Ovary (tissue), 3 donors: ENCODE measurements around the gene CHST9.

ENCODE experiments used
- CTCF ChIP-seq, 3 donors: fragments of 450-650 bp in 2 of 3; fragments of 200-600 bp in 1 of 3; IDR thresholded peaks; one replicate each; pipeline versions ENCODE4 v1.5.1 to v1.8.0; 2016 to 2022; ENCODE audit warnings: antibody characterized with exemption in 3 of 3, mild to moderate bottlenecking in 1 of 3
- POLR2A ChIP-seq: fragments of 450-650 bp; IDR thresholded peaks from one replicate; pipeline ENCODE4 v1.6.1; 2017; ENCODE audit warnings: antibody characterized with exemption, mild to moderate bottlenecking, moderate library complexity
- donor health status: DM: no; HTN: no; CAD: no.

GRCh38 chr18:27114842-27115241 lies 70.3 kb downstream of the CHST9 start:
- TF ChIP-seq CTCF (IDR thresholded peaks at IDR 0.05) (no peak), POLR2A (no peak)
